RPMI7951 (cell line): ENCODE data around the gene PGR. TPM values are rescaled to one million over a fixed set of nuclear protein-coding genes. Genes with fewer than 3 reads are reported as not detected.

ENCODE experiments used
- DNase-seq: peaks from one replicate; pipeline ENCODE4 v3.0.0-alpha.2; 2012; ENCODE audit warnings: low read depth
- total RNA-seq: library from RNA; depleted of rRNA; stranded (reverse); fragments of >200 nt; shearing (Covaris generic); gene quantifications from 2 replicates; pipeline ENCODE4 v1.2.3, GENCODE V29; 2014; rRNA removed

The PGR gene
- not detected in 2 replicates for total RNA-seq

DNA sequence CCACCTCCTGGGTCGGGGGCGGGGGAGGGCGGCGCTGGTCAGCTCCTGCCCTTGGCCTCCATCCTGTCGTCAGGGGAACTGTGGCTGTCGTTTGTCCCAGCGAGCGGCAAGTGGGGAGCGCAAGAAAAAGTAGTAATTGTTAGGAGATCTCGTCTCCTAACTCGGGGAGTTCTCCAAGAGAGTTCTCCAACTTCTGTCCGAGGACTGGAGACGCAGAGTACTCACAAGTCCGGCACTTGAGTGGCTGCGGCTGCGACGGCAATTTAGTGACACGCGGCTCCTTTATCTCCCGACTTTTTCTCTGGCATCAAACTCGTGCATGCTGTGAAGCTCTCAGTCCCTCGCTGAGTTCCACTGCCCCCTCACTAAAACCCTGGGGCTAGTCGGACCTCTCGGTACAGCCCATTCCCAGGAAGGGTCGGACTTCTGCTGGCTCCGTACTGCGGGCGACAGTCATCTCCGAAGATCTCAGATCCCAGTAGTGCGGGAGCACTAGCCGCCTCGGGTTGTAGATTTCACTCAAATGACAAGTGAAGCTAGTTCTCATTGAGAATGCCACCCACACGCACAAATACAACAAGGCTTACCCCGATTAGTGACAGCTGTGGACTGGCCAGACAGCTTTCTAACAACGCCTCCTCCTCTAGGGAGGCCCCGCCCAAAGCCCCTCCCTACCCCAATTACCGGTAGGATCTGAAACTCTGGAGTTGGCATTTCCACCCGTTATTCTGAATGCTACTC is at the start of gene PGR:
Gene PGR, minus strand, starts transcription at position 611 of the 741 bp plus-strand sequence. CDS start 743 bp downstream, outside the sequence.
- peak; percentile 4 for DNase-seq

DNA sequence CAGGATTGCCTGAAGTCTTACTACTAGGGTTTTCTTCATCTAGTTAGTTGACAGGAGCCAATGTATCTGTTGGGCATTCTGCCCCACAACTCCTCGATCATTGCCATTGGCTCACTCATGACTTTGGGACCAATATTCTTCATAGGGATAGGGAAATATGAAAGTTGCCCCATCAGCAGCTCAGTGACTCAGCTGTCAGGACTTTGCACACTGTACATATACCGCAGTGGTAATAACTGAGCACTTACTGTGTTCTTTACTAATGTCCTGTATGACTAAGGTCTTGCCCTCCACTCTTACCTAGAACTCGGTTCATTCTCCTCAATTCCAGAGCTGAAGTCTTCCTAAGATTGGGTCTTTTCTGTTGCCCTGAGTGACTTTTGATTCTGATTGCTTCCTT is 46.8 kb upstream of the PGR start:
- DNase-seq = no peak

DNA sequence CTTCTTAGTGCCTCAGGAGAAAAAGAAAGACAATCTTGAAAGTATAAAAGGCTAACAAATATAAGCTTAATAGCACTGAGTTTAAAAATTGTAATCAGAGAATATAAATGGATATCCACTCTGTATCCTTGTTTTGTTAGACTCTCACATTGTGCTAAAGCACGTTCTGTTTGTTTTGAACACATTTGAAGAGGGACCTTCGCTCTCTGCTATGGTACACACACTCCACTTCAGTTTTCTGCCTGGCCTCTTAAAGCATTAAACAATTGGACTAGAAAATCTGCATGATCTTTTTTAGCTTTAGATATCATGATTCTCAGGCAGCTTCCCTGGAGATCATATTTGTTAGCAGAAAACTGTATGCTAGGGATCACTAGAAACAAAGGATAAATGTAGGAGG is 40.3 kb upstream of the PGR start:
- DNase-seq = no peak

DNA sequence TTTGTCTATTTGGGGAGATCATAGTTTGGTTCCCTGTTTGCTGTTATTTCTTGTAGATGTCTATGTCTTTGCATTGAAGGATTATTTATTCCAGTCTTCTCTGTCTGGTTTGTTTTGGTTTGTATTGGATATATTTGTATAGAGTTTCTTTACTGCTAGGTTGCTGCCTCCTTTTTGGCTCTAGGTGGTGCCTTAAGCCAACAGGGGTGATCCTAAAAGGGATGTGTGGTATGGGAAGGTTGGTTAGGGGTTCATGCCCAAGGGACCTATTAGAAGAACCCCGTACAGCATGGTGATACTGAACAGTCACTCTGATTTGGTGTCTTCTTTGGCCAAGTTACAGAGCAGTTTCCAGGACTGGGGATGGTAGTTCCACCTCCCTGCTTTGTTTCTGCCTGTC is 36.4 kb upstream of the PGR start:
- DNase-seq = no peak

DNA sequence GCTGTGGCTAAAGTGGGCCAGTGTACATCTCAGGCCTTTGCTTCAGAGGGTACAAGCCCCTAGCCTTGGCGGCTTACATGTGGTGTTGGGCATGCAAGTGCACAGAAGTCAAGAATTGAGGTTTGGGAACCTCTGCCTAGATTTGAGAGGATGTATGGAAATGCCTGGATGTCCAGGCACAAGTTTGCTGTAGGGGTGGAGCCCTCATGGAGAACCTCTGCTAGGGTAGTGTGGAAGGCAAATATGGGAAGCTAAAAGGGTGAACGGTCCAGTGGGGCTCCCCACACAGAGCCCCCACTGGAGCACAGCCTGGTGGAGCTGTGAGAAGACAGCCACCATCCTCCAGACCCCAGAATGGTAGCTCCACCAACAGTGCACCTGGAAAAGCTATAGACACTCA is 28.5 kb upstream of the PGR start:
- no peak for DNase-seq

GRCh38 chr11:101138245-101138930 is 8.8 kb upstream of the PGR start:
- DNase-seq = no peak

DNA sequence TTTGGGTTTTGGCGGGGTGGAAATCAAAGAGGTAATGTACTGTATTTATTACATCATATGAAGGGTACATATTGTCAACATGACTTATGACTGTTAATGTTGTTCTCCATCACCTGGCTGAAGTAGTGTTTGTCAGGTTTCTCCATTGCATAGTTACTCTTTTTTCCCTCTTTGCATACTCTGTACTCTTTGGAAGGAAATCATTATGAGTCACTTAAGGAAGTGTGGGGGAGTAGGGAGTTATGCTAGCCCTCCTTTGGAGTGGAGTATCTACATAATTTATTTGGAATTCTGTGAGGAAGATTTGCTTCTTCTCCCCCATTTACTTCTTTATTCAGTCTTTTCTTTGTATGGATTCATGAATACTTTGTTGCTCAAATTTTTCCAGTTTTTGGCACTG is 3.6 kb upstream of the PGR start:
- no peak for DNase-seq

DNA sequence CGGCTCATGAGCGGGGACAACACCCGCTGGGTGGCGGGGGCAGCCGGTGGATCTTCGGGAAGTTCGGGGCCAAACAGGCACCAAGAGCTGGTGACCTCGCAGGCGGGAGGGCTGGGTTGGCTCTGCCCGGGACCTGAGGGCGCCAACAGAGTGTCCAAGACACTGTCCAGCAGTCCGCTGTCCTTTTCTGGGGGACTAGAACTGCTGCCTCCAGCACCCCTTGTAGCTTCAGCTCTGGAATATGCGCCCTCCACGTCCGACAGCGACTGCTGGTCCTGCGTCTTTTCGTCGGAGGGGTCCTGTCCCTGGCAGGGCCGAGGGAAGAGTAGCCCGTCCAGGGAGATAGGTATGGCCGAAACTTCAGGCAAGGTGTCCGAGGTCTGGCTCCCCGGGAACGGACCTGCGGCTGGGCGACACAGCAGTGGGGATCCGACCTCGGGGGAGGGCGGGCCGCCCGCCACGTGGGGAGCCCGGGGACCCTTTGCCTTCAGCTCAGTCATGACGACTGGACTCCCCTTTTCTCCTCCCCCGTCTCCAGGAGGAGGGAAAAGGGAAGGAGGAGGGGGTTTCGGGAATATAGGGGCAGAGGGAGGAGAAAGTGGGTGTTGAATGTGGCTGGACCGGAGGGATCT is 926 bp downstream of the PGR start:
- no peak for DNase-seq

DNA sequence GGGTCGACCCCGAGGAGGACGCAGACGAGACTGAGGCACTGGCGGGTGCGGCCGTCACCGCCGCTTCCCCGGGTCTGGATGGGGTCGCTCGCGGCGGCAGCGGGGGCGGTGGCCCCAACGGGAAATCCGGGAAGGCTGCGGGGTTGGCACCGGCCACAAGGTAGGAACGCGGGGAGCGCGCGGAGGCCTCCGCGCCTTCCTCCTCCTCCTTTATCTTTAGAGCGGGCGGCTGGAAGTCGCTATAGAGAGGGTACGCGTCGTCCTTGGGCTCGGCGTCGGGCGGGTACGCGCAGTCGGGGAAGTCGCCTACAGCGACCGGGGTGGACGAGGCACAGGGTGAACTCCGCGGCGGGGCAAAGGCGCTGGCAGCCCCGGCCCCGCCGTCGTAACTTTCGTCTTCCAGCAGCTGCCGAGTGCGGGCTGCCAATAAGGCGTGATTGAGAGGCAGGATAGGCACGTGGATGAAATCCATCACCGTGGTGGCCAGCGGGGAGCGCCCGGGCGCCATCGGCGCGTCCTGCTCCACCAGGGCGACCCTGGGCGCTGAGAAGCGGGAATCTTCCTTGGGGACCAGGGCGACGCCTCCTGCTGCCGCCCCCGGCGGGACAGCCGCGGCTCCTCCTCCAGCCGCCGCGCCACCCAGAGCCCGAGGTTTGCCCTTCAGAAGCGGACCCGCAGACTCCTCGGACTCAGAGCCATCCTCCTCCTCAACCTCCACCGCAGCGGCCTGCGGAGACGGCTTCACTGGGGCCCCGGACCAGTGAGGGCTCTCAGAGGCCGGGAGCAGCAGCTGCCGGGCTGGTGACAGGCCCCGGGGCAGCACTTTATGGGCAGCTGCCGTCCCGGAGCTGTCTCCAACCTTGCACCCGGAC is 1.7 kb downstream of the PGR start:
- no peak for DNase-seq

DNA sequence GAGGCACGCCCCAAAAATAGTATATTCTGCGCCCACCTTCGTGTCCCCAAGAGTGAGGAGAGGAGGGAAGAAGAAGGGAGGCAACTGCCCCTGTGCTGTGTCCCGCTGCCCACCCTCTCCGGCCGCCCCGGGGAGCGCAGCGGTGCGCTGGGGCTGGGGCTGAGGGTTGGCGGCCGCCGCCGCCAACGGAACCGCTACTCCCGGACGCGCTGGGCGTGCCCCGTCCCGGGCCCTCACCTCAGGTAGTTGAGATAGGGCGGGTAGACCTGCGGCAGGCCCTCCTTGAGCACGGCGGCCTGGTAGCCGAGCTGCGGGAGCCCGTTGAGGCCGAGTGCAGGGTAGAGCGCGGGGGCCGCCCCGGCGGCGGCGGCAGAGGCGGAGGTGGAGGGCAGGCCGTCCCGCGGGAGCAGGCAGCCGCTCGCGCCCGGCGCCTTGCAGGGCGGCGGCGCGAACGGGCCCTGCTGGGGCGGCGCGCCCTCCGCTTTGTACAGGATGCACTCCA is 2.4 kb downstream of the PGR start:
- DNase-seq = no peak

DNA sequence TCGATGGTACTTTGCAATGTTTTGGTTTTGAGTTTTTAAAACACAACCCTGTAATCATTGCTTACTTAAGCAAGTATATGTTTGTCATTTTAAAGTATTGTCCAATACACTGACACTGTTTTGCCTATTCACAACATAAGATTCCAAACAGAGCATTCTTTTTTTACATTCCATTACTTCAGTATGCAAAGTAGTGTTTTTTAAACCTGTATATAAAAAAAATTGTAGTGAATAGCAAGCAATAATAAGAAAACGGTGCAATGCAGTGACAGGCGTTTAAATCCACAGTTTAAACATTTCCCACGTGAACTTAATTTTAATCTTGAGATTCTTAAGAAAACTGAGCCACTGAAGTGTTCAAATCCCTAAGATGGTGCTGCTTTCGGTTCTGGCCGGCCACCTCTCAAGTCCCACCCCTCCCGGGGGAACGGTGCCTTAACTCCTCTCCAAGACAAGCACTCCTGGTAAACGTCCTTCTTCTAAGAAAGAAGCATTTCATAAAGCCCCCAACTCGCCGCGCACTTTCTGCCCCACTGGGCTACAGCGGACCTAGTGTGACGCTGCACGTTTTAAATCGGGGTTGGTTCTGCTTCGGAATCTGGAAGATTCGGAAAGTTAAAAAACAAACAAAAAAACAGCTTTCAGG is 2.9 kb downstream of the PGR start:
- no peak for DNase-seq

DNA sequence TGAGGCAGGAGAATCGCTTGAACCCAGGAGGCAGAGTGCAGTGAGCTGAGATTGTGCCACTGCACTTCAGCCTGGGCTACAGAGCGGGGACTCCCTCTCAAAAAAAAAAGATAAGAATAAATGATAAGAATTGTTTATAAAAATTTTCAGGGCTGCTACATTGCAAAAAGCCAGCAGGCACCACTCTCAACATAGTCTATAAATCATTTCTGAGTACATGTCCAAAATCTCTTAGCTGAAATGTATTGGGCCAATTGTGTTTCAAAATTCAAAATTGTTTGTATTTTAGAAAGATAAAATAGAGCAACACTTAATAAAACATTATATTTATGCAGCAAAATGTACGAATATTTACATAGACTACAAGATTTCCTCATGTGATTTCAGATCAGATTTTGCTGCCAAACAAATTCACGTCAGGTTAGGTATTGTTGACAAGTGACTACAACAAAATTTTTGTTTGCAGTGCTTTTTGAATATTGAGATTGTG is 13.9 kb downstream of the PGR start:
- DNase-seq = no peak

GRCh38 chr11:101113540-101113939 is 16.1 kb downstream of the PGR start:
- no peak for DNase-seq

GRCh38 chr11:101104716-101105115 is 24.9 kb downstream of the PGR start:
- DNase-seq = no peak

DNA sequence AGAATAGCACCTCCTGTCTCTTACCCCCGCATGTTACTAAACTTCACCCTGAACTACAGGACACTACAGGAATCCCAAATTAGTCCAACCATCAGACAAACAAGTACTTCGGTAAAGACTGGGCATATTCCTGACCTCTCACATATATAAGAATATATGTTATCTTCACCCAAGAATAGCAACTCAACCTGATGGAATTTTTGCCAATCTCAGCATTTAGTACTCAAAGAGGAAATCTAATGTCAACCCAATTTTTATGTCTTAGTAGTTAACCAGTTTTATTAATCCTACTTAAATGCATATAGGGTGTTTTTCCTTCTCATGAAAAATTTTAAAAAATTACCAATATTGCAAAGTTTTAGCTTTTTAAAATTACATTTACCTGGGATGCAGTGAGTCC is 26.2 kb downstream of the PGR start:
- DNase-seq = no peak

GRCh38 chr11:101100601-101101000 is 29.0 kb downstream of the PGR start:
- no peak for DNase-seq

DNA sequence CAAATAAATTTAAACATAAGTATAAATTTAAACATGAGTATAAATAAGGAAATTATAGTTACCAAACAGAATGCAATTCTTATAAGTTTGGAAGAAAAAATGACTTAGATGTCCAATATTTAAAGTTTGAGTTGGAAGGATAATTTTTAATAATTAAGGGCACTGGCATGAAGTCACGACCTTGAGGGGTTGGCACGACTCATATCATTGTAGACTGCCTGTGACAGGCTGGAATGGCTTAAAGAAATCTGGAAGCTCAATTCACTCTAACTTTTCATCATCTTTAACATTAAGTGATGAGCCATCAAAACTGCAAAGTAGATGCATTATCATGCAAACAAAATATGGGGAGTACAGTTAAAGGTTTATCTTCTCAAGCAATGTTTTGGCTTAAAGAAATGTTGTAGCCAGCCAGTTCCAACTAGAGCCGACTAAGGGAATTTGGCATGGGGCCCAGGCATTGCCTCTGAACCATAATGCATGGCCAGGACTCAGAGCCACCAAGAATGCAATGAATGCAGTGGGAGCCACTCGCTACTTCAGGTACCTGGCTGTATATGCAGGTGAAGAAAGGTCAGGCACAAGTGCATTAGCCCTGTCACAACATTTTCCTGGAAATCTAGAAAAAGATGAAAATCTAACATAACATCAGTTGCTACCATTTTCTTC is 33.4 kb downstream of the PGR start:
- no peak for DNase-seq

DNA sequence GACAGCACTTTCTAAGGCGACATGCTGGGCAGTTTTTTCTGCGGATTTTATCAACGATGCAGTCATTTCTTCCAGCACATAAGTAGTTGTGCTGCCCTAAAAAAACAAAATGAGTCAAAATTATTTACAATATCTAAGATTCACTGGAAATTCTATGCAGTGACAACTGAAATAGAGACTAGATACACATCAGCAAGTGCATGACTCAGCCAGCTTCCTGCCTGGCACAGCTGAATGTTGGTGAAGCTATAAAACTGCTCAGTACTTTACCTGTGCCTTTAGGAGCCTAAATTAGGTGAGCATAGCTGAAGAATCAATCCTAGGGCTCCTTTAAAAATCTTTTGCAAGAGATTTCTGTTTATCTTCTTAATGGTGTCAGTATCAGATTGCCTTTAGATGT is 37.8 kb downstream of the PGR start:
- no peak for DNase-seq

DNA sequence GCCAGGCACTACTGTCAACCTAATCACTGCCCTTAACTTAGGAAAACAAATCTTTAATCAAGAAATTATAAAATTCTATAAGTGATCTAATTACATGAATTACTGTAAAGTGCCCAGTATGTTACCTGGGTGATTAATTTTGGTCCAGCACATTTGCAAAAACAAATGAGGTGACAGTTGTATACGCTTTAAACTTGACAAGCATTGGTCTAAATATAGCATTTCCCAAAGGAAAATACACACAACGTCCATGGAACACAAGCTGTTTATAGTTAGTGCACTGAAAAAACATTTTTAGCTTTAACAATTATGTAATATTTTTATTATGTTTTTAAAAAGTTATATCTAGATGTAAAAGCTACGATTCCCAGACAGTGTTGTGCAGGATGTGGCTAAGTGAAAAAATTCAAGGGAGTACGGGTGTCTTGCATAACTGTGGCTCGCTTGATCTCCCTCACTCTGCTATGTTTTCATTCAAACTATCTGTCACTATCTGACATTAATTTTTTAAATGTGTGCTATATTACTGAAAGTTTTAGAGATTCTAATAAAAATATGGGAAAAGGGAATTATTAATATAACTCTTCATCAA is 38.8 kb downstream of the PGR start:
- no peak for DNase-seq

- DNase-seq = no peak
These were observed 46.3 kb downstream of the PGR start for GRCh38 chr11:101083335-101083734.
